CD14-positive monocyte (primary cell): ENCODE results near the gene KDELR1. TPM values are rescaled to one million over a fixed set of nuclear protein-coding genes. Genes with fewer than 3 reads are reported as not detected.

Experiments
- DNase-seq, 3 donors: peaks; one replicate each; pipeline ENCODE4 v3.0.0-alpha.2; 2011 to 2022
- H2AFZ ChIP-seq: 2 replicates; pipeline ENCODE4 v1.6.0; 2012; ENCODE audit warnings: mild to moderate bottlenecking, low read depth, low read length, inconsistent platforms; ENCODE audit not compliant: insufficient read depth, poor library complexity, severe bottlenecking
- H3K27ac ChIP-seq, 2 donors: 1 replicate in 1 of 2; 2 replicates in 1 of 2; pipeline ENCODE4 v1.5.1; 2012 to 2013; ENCODE audit warnings: low read length in 2 of 2, control low read depth in 1 of 2, inconsistent platforms in 1 of 2, low read depth in 1 of 2, mild to moderate bottlenecking in 1 of 2
- H3K27me3 ChIP-seq, 2 donors: one replicate each; pipeline versions ENCODE4 v1.6.0 to v1.6.1; 2011 to 2013; ENCODE audit warnings: low read length in 2 of 2; ENCODE audit not compliant: control insufficient read depth in 2 of 2, insufficient read depth in 2 of 2
- H3K36me3 ChIP-seq, 2 donors: replicated peaks in 1 of 2; 1 replicate in 1 of 2; 2 replicates in 1 of 2; pipeline versions ENCODE4 v1.5.1 to v1.6.1; 2012 to 2013; ENCODE audit warnings: low read length in 2 of 2, control low read depth in 1 of 2, inconsistent platforms in 1 of 2, mild to moderate bottlenecking in 1 of 2; ENCODE audit not compliant: insufficient read depth in 2 of 2, control insufficient read depth in 1 of 2
- H3K4me1 ChIP-seq, 2 donors: 1 replicate in 1 of 2; 2 replicates in 1 of 2; pipeline versions ENCODE4 v1.5.1 to v1.6.1; 2012 to 2013; ENCODE audit warnings: low read length in 2 of 2, control low read depth in 1 of 2, inconsistent platforms in 1 of 2, mild to moderate bottlenecking in 1 of 2, moderate library complexity in 1 of 2; ENCODE audit not compliant: insufficient read depth in 2 of 2, control insufficient read depth in 1 of 2
- H3K4me2 ChIP-seq: replicated peaks from 2 replicates; pipeline ENCODE3; 2012; ENCODE audit warnings: low read length, moderate library complexity, mild to moderate bottlenecking; ENCODE audit not compliant: poor library complexity, severe bottlenecking; ENCODE audit errors: extremely low read depth
- H3K4me3 ChIP-seq, 3 experiments: fragments of 200-600 bp in 1 of 3; sonication (generic) in 1 of 3; replicated peaks in 1 of 3; 1 replicate in 2 of 3; 2 replicates in 1 of 3; pipeline ENCODE4 v1.5.1; 2011 to 2013; ENCODE audit warnings: low read length in 3 of 3, mild to moderate bottlenecking in 3 of 3, control low read depth in 2 of 3, low read depth in 2 of 3, inconsistent platforms in 1 of 3, moderate library complexity in 1 of 3
- H3K79me2 ChIP-seq: 2 replicates; pipeline ENCODE4 v1.6.0; 2012; ENCODE audit warnings: mild to moderate bottlenecking, control low read depth, inconsistent platforms, low read length, moderate library complexity; ENCODE audit not compliant: insufficient read depth
- H3K9ac ChIP-seq: 2 replicates; pipeline ENCODE4 v1.6.0; 2017; ENCODE audit warnings: low read length, mild to moderate bottlenecking; ENCODE audit not compliant: insufficient read depth, poor library complexity, severe bottlenecking
- H3K9me3 ChIP-seq, 2 donors: replicated peaks in 1 of 2; 1 replicate in 1 of 2; 2 replicates in 1 of 2; pipeline versions ENCODE4 v1.5.1 to v1.6.1; 2012 to 2013; ENCODE audit warnings: low read length in 2 of 2, control low read depth in 1 of 2; ENCODE audit not compliant: control insufficient read depth in 1 of 2, insufficient read depth in 1 of 2
- H4K20me1 ChIP-seq: 2 replicates; pipeline ENCODE4 v1.6.0; 2012; ENCODE audit warnings: mild to moderate bottlenecking, low read length, control low read depth, moderate library complexity; ENCODE audit not compliant: insufficient read depth
- H3K27ac Mint-ChIP-seq, 7 donors: one replicate each; pipeline ENCODE4 v1.8.0; 2020; ENCODE audit warnings: mild to moderate bottlenecking in 7 of 7, mixed read lengths in 7 of 7, moderate library complexity in 6 of 7, inconsistent platforms in 2 of 7
- H3K27me3 Mint-ChIP-seq, 3 donors: one replicate each; pipeline ENCODE4 v1.8.0; 2021 to 2022; ENCODE audit warnings: low read depth in 3 of 3, mild to moderate bottlenecking in 3 of 3, mixed read lengths in 3 of 3, moderate library complexity in 3 of 3, inconsistent platforms in 1 of 3
- H3K36me3 Mint-ChIP-seq, 2 donors: one replicate each; pipeline ENCODE4 v1.8.0; 2020; ENCODE audit warnings: mixed read lengths in 2 of 2, inconsistent platforms in 1 of 2, mild to moderate bottlenecking in 1 of 2
- H3K4me1 Mint-ChIP-seq: one replicate; pipeline ENCODE4 v1.8.0; 2020; ENCODE audit warnings: mild to moderate bottlenecking, mixed read lengths
- H3K4me3 Mint-ChIP-seq, 2 donors: one replicate each; pipeline ENCODE4 v1.8.0; 2020; ENCODE audit warnings: mild to moderate bottlenecking in 2 of 2, mixed read lengths in 2 of 2, moderate library complexity in 1 of 2
- H3K9me3 Mint-ChIP-seq, 7 donors: one replicate each; pipeline ENCODE4 v1.8.0; 2020 to 2022; ENCODE audit warnings: mixed read lengths in 7 of 7, mild to moderate bottlenecking in 6 of 7, moderate library complexity in 6 of 7, inconsistent platforms in 2 of 7
- CTCF ChIP-seq: fragments of 200-600 bp; IDR thresholded peaks from one replicate; pipeline ENCODE4 v1.8.0; 2022; ENCODE audit warnings: antibody characterized with exemption, mild to moderate bottlenecking
- WGBS: methylation state at CpG from one replicate; pipeline ENCODE4 v1.1.5; 2013; ENCODE audit warnings: missing lambda C conversion rate; ENCODE audit not compliant: insufficient coverage; 5-methylcytosine and 5-hydroxymethylcytosine counted together
- intact Hi-C, 2 donors: fragments of 100-400 bp; cut with micrococcal nuclease; formaldehyde crosslinking; loops; one replicate each; pipeline versions ENCODE4 v1.15.0 to v1.15.1; 2023
- polyA plus RNA-seq, 3 donors: library from polyadenylated mRNA; depleted of rRNA in 1 of 3; unstranded in 2 of 3; stranded (reverse) in 1 of 3; fragments of 300-500 nt in 2 of 3; fragments of >200 nt in 1 of 3; fragmentation: Illumina TruSeq in 2 of 3; gene quantifications; 1 replicate in 2 of 3; 2 replicates in 1 of 3; pipeline ENCODE4 v1.2.3, GENCODE V29; 2012 to 2021

KDELR1 gene
- polyA plus RNA-seq, 3 donors = 42.0 to 72.0 (median 51.3) TPM

GRCh38 chr19:48333467-48334384, 57.6 kb downstream of the KDELR1 start:
- Mint-ChIP-seq H3K4me1 (peaks cover 56% of the 10 kb centered on the region), H3K36me3 (peaks cover 30 to 33% of the 10 kb centered on the region in 2 donors)
- intact Hi-C loops = loop anchor here (1.0 to 5.0 kb wide), 2 partner anchors 13 to 66 kb away; no protein-coding TSS in a partner anchor

More at GRCh38 chr19:48333467-48334384, 57.6 kb downstream of the KDELR1 start:
- WGBS = 2% methylated on average over 42 of the region's 54 CpGs
- Histone ChIP-seq H4K20me1 (peaks cover 39% of the 10 kb centered on the region), H2AFZ (peak overlapping the region; percentile 79), H3K9me3 (no peaks in the 10 kb centered on the region), H3K27ac (peak overlapping the region; percentile 82 to 91), H3K36me3 (peaks cover 23 to 28% of the 10 kb centered on the region in 2 donors), H3K27me3 (no peaks in the 10 kb centered on the region), H3K4me2 (peak overlapping the region; percentile 94), H3K79me2 (peaks cover 21% of the 10 kb centered on the region), H3K4me1 (peaks cover 54 to 56% of the 10 kb centered on the region in 2 donors), H3K9ac (peak overlapping the region; percentile 64), H3K4me3 (peak overlapping the region; percentile 50 to 83 (median 66))
- Mint-ChIP-seq H3K9me3 (no peaks in the 10 kb centered on the region), H3K27me3 (peaks cover 0 to 5% (median 0%) of the 10 kb centered on the region in 3 donors), H3K27ac (peak overlapping the region; percentile 92 to 99 (median 96)), H3K4me3 (peak overlapping the region; percentile 87 to 94)
- TF ChIP-seq CTCF = peak; percentile 92
- peak; percentile 87 to 93 (median 90) for DNase-seq
